ENCODE measurements around the gene PPA2.

- no peak for TF ChIP-seq POLR2A (IDR thresholded peaks at IDR 0.05)
- TF ChIP-seq CTCF (IDR thresholded peaks at IDR 0.05) = no peak
Observed at GRCh38 chr4:105496899-105497298, 23.0 kb upstream of the PPA2 start.

All from vagina (tissue), 2 donors.